ENCODE results near the gene SPECC1.

SPECC1 gene

DNA sequence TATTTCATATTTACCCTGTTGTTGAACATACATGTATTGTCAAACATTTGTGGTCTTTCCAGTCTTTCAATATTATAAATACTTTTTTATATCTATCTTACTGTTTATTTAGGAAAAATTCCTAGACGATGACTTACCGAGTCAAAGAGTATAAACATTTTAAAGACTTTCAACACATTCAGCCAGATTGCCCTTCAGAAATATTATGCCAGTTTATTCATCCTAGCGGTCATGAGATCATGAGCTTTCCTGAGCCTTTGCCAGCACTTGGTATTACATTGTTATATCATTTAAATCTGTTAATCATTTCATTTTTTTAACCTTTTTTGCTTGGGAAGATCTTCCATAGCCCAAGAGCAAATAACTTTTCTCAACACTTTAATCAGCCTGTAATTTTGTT, 197.4 kb downstream of the SPECC1 start:
- peaks cover 6 to 32% (median 10%) of the 10 kb centered on the region in 10 experiments; a peak in 16 of 20 replicates for H3K4me1 ChIP-seq
- peaks cover 2 to 16% (median 6%) of the 10 kb centered on the region in 11 experiments; a peak in 14 of 22 replicates for H3K9me3 ChIP-seq (replicated peaks in 1 of 11)
- H4K20me1 ChIP-seq, result peaks cover 0 to 49% (median 12%) of the 10 kb centered on the region in 11 experiments; a peak in 6 of 22 replicates
- H3K27me3 ChIP-seq, result no peaks in the 10 kb centered on the region
- no peak overlapping the region for H3K4me2 ChIP-seq
- no peak overlapping the region for H3K9ac ChIP-seq
- no peak overlapping the region for H3K27ac ChIP-seq
- TF ChIP-seq Cebpa-rat (IDR thresholded peaks at IDR 0.05), result no peak
- peaks cover 24 to 81% (median 73%) of the 10 kb centered on the region in 11 experiments for H3K36me3 ChIP-seq
- no peak overlapping the region for H3K4me3 ChIP-seq

DNA sequence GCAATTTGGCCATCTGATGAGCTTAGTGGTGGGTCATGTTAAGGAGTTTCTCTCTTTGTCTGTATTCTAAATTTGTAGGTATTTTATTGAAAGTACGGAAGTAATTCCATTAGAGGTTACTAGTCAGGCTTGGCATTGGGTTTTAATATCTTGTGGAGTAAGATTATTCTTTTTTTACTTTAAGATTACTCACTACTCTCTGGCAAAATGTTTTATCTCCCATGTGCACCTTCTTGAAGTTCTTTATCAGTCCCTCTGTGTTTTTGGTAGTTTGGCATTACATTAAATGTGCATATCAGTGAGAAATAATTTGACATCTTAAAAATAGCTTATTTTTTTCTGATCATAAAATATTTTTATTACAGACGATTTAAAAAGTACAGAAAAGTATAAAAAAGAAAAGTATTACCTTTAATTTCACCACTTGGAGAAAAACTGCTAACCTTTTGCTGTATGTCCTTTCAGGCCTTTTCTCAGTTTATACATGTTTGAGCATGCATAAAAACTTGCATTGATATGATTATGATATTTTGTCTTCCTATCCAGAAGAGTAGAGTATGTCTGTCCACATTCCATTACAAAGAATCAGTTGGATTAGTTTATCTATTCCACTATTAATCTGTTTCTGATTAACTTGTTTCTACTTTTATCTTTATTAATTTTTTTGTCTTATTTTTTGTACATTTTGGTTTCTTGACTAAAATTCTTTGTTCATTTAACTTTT, 198.3 kb downstream of the SPECC1 start:
- peaks cover 8 to 24% (median 14%) of the 10 kb centered on the region in 11 experiments; a peak in 17 of 22 replicates for H3K9me3 ChIP-seq (replicated peaks in 1 of 11)
- peaks cover 6 to 32% (median 10%) of the 10 kb centered on the region in 10 experiments; a peak in 16 of 20 replicates for H3K4me1 ChIP-seq
- peaks cover 0 to 49% (median 12%) of the 10 kb centered on the region in 11 experiments; a peak in 6 of 22 replicates for H4K20me1 ChIP-seq
- H3K4me3 ChIP-seq, result no peak overlapping the region
- no peak overlapping the region for H3K4me2 ChIP-seq
- peaks cover 32 to 89% (median 81%) of the 10 kb centered on the region in 11 experiments for H3K36me3 ChIP-seq
- H3K9ac ChIP-seq, result no peak overlapping the region
- TF ChIP-seq Cebpa-rat (IDR thresholded peaks at IDR 0.05), result no peak
- no peaks in the 10 kb centered on the region for H3K27me3 ChIP-seq
- H3K27ac ChIP-seq, result no peak overlapping the region

DNA sequence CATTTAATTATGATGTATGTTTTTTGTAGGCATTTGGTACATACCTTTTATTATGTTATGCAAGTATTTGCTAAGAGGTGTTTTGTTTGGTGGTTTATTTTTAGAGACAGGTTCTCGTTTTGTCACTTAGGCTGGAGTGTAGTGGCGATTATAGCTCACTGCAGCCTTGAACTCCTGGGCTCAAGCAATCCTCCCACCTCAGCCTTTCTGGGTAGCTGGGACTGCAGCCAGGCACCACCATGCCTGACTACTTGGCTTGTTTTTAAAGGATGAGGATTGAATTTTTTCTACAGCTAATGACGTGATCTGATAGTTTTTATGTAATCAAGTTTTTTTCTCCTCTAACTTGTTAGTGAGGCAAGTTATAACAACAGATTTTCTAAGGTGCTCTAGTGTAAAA, 199.6 kb downstream of the SPECC1 start:
- H3K4me1 ChIP-seq, result peaks cover 3 to 22% (median 4%) of the 10 kb centered on the region in 10 experiments; a peak in 16 of 20 replicates
- no peak for TF ChIP-seq Cebpa-rat (IDR thresholded peaks at IDR 0.05)
- H3K4me3 ChIP-seq, result no peak overlapping the region
- H3K27me3 ChIP-seq, result no peaks in the 10 kb centered on the region
- no peak overlapping the region for H3K4me2 ChIP-seq
- H3K36me3 ChIP-seq, result peaks cover 33 to 94% (median 86%) of the 10 kb centered on the region in 11 experiments
- peaks cover 8 to 25% (median 15%) of the 10 kb centered on the region in 11 experiments; a peak in 17 of 22 replicates for H3K9me3 ChIP-seq (replicated peaks in 1 of 11)
- no peak overlapping the region for H3K27ac ChIP-seq
- peaks cover 0 to 56% (median 12%) of the 10 kb centered on the region in 11 experiments; a peak in 6 of 22 replicates for H4K20me1 ChIP-seq
- no peak overlapping the region for H3K9ac ChIP-seq

DNA sequence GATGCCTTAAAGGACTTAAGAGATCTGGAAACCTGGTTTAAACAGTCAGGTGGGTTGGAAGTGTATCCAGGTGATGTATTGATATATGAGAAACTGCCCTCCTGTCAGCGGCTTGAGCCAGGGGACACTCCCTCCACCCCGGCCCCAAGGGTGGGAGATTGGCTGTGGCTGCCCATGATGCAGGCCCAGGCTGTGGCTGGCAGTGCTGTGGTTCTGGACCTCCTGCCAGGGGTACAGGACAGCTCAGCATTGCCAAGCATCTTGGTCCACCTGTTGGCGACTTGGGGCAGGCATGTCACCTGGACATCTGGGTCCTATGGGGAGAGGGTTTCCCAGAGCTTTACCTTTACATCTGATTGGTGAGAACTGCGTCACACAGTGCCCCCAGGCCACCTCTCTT, 201.0 kb downstream of the SPECC1 start:
- Histone ChIP-seq H3K9ac (no peak overlapping the region), H3K4me2 (no peak overlapping the region), H3K9me3 (replicated peaks in 1 of 11) (peaks cover 8 to 25% (median 15%) of the 10 kb centered on the region in 11 experiments; a peak in 17 of 22 replicates), H3K27me3 (no peaks in the 10 kb centered on the region), H3K4me3 (no peak overlapping the region), H3K27ac (no peak overlapping the region), H4K20me1 (peaks cover 0 to 56% (median 19%) of the 10 kb centered on the region in 11 experiments; a peak in 8 of 22 replicates), H3K36me3 (peaks cover 21 to 89% (median 74%) of the 10 kb centered on the region in 11 experiments), H3K4me1 (peaks cover 0 to 10% (median 0%) of the 10 kb centered on the region in 10 experiments; a peak in 6 of 20 replicates)
- no peak for TF ChIP-seq Cebpa-rat (IDR thresholded peaks at IDR 0.05)

DNA sequence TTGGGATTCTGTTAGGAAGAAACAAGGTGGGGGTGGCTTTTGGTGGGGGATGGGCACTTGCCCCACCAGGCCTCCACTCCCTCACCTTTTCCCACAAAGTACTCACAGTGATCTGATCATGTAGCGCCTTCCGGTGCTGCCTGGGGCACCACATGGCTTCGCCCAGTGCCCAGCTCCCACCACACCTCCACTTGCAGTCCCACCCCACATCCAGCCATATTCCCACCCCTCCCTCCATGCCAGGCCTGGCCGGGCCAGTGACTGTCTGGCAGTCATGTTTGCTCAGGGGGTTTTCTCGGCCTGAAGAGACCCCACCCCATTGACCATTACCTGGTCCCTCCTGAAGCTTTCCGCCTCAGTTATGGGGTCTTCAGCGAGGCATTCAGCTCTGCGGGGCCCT, 201.5 kb downstream of the SPECC1 start:
- H4K20me1 ChIP-seq, result peaks cover 0 to 57% (median 18%) of the 10 kb centered on the region in 11 experiments; a peak in 8 of 22 replicates
- TF ChIP-seq Cebpa-rat (IDR thresholded peaks at IDR 0.05), result no peak
- H3K9me3 ChIP-seq (replicated peaks in 1 of 11), result peaks cover 8 to 25% (median 15%) of the 10 kb centered on the region in 11 experiments; a peak in 17 of 22 replicates
- H3K4me2 ChIP-seq, result no peak overlapping the region
- no peak overlapping the region for H3K27ac ChIP-seq
- no peak overlapping the region for H3K4me3 ChIP-seq
- H3K36me3 ChIP-seq, result peaks cover 17 to 84% (median 70%) of the 10 kb centered on the region in 11 experiments
- peaks cover 0 to 11% (median 0%) of the 10 kb centered on the region in 10 experiments; a peak in 5 of 20 replicates for H3K4me1 ChIP-seq
- H3K27me3 ChIP-seq, result no peaks in the 10 kb centered on the region
- no peak overlapping the region for H3K9ac ChIP-seq

DNA sequence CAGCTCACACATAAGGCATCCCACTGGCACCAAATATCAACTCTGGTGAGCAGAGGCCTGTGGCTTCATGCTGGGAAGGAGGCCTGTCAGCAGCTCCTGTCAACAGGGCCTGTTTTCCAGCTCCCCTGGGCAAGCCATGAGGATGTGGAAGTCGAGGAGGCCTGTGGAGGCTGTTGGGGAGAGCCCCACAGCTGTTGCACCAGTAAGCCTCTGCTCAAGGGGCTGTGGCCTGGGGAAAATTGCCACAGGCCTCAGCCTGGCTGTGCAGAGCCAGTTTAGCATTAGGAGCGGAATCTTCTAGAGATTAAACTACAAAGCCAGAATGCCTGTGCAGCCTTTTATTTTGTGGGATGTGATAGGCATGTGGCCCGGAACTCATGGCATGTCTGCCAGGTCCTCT, 202.1 kb downstream of the SPECC1 start:
- no peak overlapping the region for H3K27ac ChIP-seq
- H3K4me3 ChIP-seq, result no peak overlapping the region
- H3K9ac ChIP-seq, result no peak overlapping the region
- peaks cover 0 to 57% (median 17%) of the 10 kb centered on the region in 11 experiments; a peak in 10 of 22 replicates for H4K20me1 ChIP-seq
- peaks cover 0 to 5% (median under 1%) of the 10 kb centered on the region in 10 experiments; a peak in 4 of 20 replicates for H3K4me1 ChIP-seq
- no peak for TF ChIP-seq Cebpa-rat (IDR thresholded peaks at IDR 0.05)
- H3K9me3 ChIP-seq (replicated peaks in 1 of 11), result peaks cover 8 to 25% (median 15%) of the 10 kb centered on the region in 11 experiments; a peak in 17 of 22 replicates
- no peaks in the 10 kb centered on the region for H3K27me3 ChIP-seq
- H3K36me3 ChIP-seq, result peaks cover 15 to 82% (median 64%) of the 10 kb centered on the region in 11 experiments; a peak in 21 of 22 replicates
- no peak overlapping the region for H3K4me2 ChIP-seq

DNA sequence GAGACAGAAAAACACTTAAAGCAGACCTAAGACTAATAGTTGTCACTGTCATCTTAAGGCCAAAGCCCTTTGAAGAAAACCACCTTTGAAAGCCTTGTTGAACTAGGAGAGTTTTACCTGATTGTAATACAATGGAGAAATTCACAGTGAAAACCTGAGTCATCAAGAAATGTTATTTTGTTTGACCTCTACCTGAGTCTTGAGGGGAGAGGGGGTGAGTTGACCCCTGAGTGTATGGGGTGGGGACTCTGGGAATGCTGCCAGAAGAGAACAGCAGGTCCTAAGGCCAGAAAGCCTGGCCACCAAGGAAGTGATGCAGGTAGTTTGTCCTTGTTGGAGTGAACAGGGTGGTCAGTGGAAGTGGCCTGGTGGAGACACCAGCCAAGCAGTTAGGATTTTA, 204.3 kb downstream of the SPECC1 start:
- Histone ChIP-seq H4K20me1 (peaks cover 0 to 65% (median 36%) of the 10 kb centered on the region in 11 experiments; a peak in 12 of 22 replicates), H3K4me3 (no peak overlapping the region), H3K4me1 (peaks cover 0 to 5% (median 0%) of the 10 kb centered on the region in 10 experiments; a peak in 1 of 20 replicates), H3K9ac (no peak overlapping the region), H3K4me2 (no peak overlapping the region), H3K9me3 (replicated peaks in 1 of 11) (peaks cover 8 to 25% (median 15%) of the 10 kb centered on the region in 11 experiments; a peak in 17 of 22 replicates), H3K27ac (no peak overlapping the region), H3K36me3 (peaks cover 15 to 80% (median 48%) of the 10 kb centered on the region in 11 experiments; a peak in 21 of 22 replicates), H3K27me3 (no peaks in the 10 kb centered on the region)
- no peak for TF ChIP-seq Cebpa-rat (IDR thresholded peaks at IDR 0.05)

DNA sequence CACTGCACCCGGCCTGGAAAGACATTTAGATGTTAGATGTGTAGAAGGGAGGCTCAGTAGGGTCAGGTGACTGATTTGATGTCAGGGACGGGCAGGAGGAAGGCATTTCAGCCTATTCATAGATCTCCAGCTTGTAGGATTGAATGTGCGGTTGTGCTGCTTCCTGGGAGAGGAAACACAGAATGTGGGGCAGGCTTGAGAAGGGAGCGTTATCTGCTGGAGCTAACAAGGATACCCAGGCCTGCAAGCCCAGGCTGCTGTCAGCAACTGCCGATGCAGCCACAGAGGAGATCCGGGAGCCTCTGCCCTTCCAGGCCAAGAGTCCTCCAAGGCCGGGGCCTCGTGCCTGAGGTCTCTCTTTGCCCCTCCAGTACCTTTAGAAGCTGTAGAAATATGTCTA, 205.6 kb downstream of the SPECC1 start:
- no peaks in the 10 kb centered on the region for H3K27me3 ChIP-seq
- peaks cover 15 to 75% (median 40%) of the 10 kb centered on the region in 11 experiments; a peak in 21 of 22 replicates for H3K36me3 ChIP-seq
- no peak overlapping the region for H3K4me3 ChIP-seq
- H3K27ac ChIP-seq, result no peak overlapping the region
- no peak for TF ChIP-seq Cebpa-rat (IDR thresholded peaks at IDR 0.05)
- peaks cover 0 to 5% (median 0%) of the 10 kb centered on the region in 10 experiments; a peak in 1 of 20 replicates for H3K4me1 ChIP-seq
- peaks cover 8 to 39% (median 18%) of the 10 kb centered on the region in 11 experiments; a peak in 20 of 22 replicates for H3K9me3 ChIP-seq (replicated peaks in 1 of 11)
- H4K20me1 ChIP-seq, result peaks cover 0 to 68% (median 41%) of the 10 kb centered on the region in 11 experiments; a peak in 12 of 22 replicates
- H3K9ac ChIP-seq, result no peak overlapping the region
- no peak overlapping the region for H3K4me2 ChIP-seq
